ENCODE results near the gene CLDN12.

GRCh38 chr7:90413185-90413528 is 9.9 kb downstream of the CLDN12 start:
- TF ChIP-seq CTCF (IDR thresholded peaks at IDR 0.05): no peak
- TF ChIP-seq POLR2AphosphoS5 (IDR thresholded peaks at IDR 0.05; ENCODE audit: insufficient read depth in 1 of 2, low read depth in 1 of 2): no peak

Measured in vagina (tissue), 2 donors.